Stimulated activated CD8-positive, alpha-beta memory T cell treated with anti-CD3 and anti-CD28 coated beads, Interleukin-12 subunit alpha, Interleukin-12 subunit beta, amount 100 ng/mL, for 24 hours (primary cell): ENCODE measurements around the gene HMGN4.

ENCODE experiments used
- DNase-seq: peaks from one replicate; pipeline ENCODE4 v3.0.0-alpha.2; 2020; ENCODE audit errors: extremely low read depth

The HMGN4 gene

DNA sequence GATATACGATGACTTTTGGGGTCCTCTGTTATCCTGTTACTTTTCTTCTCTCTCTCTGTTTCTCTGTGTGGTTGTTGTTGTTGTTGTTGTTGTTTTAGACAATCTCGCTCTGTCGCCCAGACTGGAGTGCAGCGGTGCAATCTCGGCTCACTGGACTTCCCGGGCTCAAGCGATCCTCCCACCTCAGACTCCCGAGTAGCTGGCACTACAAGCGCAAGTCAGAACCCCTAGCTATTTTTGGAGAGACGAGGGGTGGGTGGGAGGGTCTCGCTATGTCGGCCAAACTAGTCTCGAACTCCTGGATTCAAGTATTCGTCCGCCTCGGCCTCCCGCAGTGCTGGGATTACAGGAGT lies 39.5 kb downstream of the HMGN4 start:
- DNase-seq = no peak

DNA sequence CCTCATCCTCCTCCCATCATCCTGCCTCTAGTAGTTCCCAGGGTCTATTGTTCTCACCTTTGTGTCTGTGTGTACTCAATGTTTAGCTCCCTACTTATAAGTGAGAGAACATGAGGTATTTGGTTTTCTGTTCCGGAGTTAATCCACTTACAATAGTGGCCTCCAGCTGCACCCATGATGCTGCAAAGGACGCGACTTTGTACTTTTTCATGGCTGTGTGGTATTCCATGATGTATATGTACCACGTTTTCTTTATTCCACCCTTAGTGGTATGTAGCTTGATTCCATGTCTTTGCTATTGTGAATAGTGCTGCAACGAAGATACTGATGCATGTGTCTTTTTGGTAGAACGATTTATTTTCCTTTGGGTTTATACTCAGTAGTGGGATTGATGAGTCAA lies 40.1 kb downstream of the HMGN4 start:
- no peak for DNase-seq

DNA sequence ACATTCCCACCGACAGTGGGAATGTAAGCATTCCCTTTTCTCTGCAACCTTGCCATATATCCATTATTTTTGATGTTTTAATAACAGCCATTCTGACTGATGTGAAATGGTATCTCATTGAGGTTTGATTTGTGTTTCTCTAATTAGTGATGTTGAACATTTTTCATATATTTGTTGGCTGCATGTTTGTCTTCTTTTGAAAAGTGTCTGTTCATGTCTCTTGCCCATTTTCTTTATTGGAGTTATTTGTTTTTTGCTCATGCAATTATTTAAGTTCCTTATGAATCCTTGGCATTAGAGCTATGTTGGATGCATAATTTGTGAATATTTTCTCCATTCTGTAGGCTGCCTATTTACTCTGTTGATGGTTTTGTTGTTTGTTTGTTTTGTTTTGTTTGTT lies 40.6 kb downstream of the HMGN4 start:
- no peak for DNase-seq

DNA sequence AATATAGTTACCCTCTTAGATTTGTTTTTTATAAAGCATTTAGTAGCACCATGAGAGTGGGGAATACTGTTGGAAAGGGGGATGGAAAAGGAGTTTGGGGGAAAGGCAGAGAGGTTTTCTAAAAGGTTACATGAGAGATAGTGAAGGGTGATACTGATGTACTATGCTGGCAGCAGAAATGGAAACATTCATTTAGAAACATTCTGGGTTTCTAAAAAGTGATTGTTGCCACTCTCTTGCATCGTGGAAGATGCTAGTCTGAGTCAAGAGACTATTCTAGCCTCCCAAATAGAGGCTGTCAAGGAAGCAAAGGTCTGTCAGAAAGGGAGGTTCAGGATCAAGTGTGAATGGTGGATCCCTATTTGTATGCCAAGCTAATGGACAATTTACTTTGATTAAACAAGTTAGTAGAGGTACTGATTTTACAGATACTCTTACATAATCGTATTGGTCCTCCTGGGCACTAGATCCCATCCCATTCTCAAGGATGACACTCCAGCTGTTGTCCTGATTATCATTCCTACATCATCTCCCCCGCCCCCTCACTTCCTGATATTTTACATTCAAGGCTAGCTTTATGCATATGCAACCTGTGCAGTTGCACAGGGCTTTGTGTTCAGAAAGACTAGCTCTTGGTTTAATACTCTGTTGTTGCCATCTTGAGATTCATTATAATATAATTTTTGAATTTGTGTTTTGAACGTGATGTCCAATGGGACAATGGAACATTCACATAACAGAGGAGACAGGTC lies 43.2 kb downstream of the HMGN4 start:
- DNase-seq = no peak

DNA sequence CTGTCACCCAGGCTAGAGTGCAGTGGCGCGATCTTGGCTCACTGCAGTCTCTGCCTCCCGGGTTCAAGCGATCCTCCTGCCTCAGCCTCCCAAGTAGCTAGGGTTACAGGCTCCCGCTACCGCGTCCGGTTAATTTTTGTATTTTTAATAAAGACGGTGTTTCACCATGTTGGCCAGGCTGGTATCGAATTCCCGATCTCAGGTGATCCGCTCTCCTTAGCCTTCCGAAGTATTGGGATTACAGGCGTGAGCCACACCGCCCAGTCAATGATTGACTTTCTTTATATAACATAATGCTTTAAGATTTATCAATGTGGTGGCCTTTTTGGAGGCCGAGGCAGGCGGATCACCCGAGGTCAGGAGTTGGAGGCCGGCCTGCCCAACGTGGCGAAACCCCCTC lies 50.8 kb downstream of the HMGN4 start:
- no peak for DNase-seq

DNA sequence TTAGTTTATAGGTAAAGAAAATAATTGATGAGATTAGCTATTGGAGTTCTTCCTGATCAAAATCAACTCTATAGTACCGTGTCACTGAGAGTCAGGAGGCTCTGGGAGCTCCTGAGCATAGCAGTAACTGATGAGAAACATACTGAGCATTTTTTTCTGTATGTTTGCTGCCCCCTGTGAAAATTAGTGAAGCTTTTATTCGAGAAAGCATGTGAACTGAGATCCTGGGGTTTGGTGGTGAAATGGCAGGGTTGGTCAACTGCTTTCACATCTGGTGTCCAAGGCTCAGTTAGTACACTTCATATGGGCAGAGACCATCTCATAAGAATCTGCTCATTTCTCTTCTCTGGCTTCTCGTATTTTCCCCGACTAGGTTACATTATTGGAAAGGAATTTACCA lies 54.5 kb downstream of the HMGN4 start:
- no peak for DNase-seq

DNA sequence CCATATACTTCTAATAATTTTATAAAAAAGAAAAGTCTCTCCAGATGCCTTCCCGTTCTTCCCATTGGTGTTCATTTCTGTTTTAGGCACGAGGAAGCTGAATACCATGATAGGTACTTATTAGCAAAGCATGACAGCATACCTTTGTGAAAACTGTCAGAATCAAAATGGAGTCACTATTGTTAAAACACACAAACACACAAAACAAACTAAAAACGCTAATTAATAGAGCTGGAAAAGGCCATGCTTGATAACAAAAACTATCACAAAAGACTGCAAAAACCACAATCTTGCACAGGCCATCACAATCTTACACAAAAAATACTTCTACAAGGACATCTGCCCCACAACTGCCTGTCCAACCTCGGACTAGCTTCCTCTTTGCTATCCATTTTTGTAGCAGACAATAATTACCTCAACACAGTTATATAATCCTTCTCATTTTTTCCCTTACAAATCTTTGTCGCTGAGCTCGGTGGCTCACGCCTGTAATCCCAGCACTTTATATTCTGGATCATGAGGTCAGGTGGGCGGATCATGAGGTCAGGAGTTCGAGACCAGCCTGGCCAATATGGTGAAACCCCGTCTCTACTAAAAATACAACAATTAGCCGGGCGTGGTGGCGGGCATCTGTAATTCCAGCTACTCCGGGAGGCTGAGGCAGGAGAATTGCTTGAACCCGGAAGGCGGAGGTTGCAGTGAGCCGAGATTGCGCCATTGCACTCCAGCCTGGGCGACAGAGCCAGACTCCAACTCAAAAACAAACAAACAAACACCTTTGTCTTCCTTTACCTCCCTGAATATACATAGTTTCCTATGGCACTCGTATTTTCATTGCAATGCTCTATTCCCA lies 55.3 kb downstream of the HMGN4 start:
- DNase-seq = no peak

DNA sequence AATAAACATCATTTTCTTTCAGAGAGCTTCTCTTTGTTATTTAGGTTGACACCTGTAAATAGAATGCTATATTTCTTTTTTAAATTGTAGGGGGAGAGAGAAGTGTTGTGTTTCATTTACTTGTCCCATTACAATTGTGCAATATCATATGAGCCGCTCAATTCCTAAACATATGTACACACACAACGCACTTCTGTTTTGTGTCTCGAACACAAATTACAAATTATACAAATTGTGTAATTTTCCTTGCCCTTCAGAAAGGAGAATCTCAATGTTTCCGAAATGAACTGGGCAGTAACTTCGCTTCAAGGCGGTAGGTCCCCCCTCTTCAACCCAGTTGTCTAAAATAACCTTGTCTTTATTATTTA lies 55.9 kb downstream of the HMGN4 start:
- no peak for DNase-seq

DNA sequence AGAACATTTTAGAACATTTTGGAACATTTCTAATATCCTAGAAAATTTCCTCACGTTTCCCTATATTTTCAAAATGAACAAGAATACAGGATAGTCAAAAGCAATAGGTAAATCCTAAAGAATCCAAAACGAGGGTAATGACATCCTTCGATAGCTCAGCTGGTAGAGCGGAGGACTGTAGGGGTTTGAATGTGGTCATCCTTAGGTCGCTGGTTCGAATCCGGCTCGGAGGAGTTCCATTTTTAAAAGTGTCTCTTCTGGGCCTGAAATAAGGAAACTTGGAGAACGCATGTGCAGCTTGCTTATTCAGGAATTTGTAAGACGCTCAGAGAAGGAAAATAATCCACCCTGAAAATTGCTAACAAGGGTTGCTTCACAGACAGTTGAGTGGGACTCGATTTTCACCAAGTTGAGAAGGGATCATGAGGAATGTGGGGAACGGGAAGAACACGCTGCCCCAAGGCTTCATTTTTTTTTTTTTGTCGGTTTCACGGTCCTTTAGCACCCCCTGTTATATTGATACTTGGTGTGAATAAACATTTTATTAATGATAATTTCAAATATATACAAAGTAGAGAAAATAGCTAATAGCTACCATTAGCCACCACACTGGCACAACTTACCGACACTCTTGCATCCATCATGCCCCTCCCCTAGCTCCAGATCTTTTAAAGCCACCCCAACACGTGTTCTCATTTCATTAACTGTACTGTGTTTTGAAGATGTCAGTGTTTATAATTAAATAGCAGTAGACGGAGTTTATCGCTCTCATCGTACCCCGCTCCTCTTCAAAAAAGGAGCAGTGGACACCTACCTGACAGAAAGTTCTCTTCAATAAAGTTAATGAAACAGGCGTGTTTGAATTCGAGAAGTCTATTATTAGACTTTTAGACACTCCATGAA lies 56.8 kb downstream of the HMGN4 start:
- no peak for DNase-seq

DNA sequence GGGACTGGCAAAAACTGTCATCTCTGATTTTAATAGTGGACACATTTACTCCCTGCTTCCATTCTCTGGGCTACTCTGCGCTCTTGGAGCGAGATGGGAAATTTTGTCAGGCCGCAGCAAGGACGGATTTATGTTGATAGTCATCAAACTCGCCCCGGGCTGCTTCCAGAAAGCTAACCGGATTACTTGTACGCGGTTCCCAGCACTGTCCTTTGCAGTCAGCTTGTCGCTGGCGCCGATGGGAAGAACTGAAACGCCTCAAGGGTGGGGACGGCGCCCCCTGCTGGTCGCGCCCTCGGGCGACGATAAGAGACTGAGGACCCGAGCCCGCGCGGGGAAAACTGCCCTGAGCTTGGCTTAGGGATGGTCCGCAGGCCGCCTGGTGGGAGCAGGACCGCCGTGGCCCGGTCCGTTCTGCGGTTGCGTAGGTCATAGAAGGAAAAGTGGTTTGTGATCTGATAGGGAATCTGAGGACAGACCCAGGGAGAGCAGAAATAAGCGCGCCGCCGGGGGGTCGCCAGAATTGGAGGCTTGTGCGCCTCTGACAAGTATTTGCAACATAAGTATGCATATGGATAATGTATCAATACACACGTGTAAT lies 57.6 kb downstream of the HMGN4 start:
- no peak for DNase-seq
